K562 (cell line): ENCODE data around the gene NR2C2AP.
"Not testable (repeated sequence)": the region's sequence is repeated elsewhere in the genome, so short reads cannot be mapped to it uniquely, and the experiment has no call there.

Source experiments
- EZH2 ChIP-seq: IDR thresholded peaks from 2 replicates; pipeline ENCODE4 v1.6.1; 2012; ENCODE audit warnings: low read depth, mild to moderate bottlenecking, inconsistent platforms, low read length, borderline replicate concordance
- FOXJ3 ChIP-seq: sonication (generic); formaldehyde crosslinking; IDR thresholded peaks from 2 replicates; pipeline ENCODE4 v1.4.0; 2020; ENCODE audit warnings: mild to moderate bottlenecking, missing genetic modification reagents
- NBN ChIP-seq: fragments of 450-650 bp; IDR thresholded peaks from 2 replicates; pipeline ENCODE4 v1.6.1; 2016; ENCODE audit warnings: low read depth, mild to moderate bottlenecking
- POLR2A ChIP-seq: fragments of 450-650 bp; conservative IDR thresholded peaks from 2 replicates; pipeline ENCODE4 v1.6.1; 2016
- PTTG1 ChIP-seq: fragments of 450-650 bp; IDR thresholded peaks from 2 replicates; pipeline ENCODE4 v1.6.1; 2016; ENCODE audit warnings: low read depth, mild to moderate bottlenecking, missing genetic modification characterization, missing compliant biosample characterization
- SIRT6 ChIP-seq: IDR thresholded peaks from one replicate; pipeline ENCODE4 v1.6.1; 2012; ENCODE audit warnings: low read depth, mild to moderate bottlenecking, control low read depth, inconsistent platforms, low read length, moderate library complexity
- SMAD2 ChIP-seq: fragments of 150-350 bp; IDR thresholded peaks from 2 replicates; pipeline ENCODE4 v1.6.1; 2014; ENCODE audit warnings: low read depth, mild to moderate bottlenecking, low read length
- TAF15 ChIP-seq: fragments of 200-400 bp; formaldehyde crosslinking; IDR thresholded peaks from 2 replicates; pipeline ENCODE4 v1.6.1; 2017; ENCODE audit warnings: mild to moderate bottlenecking, low read depth, low read length, moderate library complexity

GRCh38 chr19:19221000-19221399 lies 17.8 kb upstream of the NR2C2AP start:
- TF ChIP-seq SMAD2; NBN; POLR2A; TAF15; SIRT6; PTTG1 (tag); FOXJ3 (CRISPR knock-in tag); EZH2: not testable (repeated sequence)
